ENCODE results near the gene CEP63.

Gene CEP63

GRCh38 chr3:134600685-134601463 lies 115.0 kb downstream of the CEP63 start:
- H3K4me1 ChIP-seq (ENCODE audit: control insufficient read depth in 2 of 2, insufficient read depth in 1 of 2, low read depth in 1 of 2, low read length in 2 of 2), result peaks cover 18 to 40% of the 10 kb centered on the region in 2 donors

GRCh38 chr3:134601539-134602439 lies 115.9 kb downstream of the CEP63 start:
- Histone ChIP-seq H3K9ac (ENCODE audit: low read depth, low read length, poor library complexity) (no peak overlapping the region), H3K9me3 (replicated peaks in 1 of 2; ENCODE audit: control insufficient read depth in 2 of 2, insufficient read depth in 1 of 2, low read depth in 1 of 2, low read length in 2 of 2) (no peaks in the 10 kb centered on the region), H3K23ac (ENCODE audit: low read depth, low read length, poor library complexity) (no peak overlapping the region), H4K8ac (ENCODE audit: low read depth, low read length) (no peak overlapping the region), H2AFZ (ENCODE audit: low read length) (peak overlapping the region; percentile 63), H2BK120ac (ENCODE audit: low read depth, low read length) (no peak overlapping the region), H3K27ac (replicated peaks; ENCODE audit: low read length) (peak overlapping the region; percentile 63), H3K4me2 (ENCODE audit: insufficient read depth, low read length, poor library complexity, severe bottlenecking) (peak overlapping the region; percentile 48), H2BK15ac (ENCODE audit: low read length) (no peak overlapping the region), H3K4me1 (ENCODE audit: control insufficient read depth in 2 of 2, insufficient read depth in 1 of 2, low read depth in 1 of 2, low read length in 2 of 2) (peaks cover 18 to 40% of the 10 kb centered on the region in 2 donors), H2AK5ac (ENCODE audit: low read depth, low read length) (peak overlapping the region; percentile 16), H3K79me1 (ENCODE audit: low read depth, low read length) (no peaks in the 10 kb centered on the region), H3K18ac (ENCODE audit: low read length) (peak overlapping the region; percentile 78), H3K36me3 (replicated peaks in 1 of 2; ENCODE audit: control insufficient read depth in 2 of 2, insufficient read depth in 2 of 2, low read length in 2 of 2) (no peaks in the 10 kb centered on the region), H3K4ac (ENCODE audit: low read length) (no peak overlapping the region), H3K27me3 (ENCODE audit: control insufficient read depth in 3 of 3, insufficient read depth in 3 of 3, low read depth in 1 of 3, low read length in 3 of 3) (no peaks in the 10 kb centered on the region), H3K14ac (ENCODE audit: low read length) (no peak overlapping the region), H4K91ac (ENCODE audit: low read depth, low read length, poor library complexity) (no peak overlapping the region), H2BK12ac (ENCODE audit: low read length) (no peak overlapping the region), H2BK5ac (ENCODE audit: low read length) (no peak overlapping the region), H3K4me3 (ENCODE audit: low read length in 2 of 2) (no peak overlapping the region)
- WGBS, 2 donors (ENCODE audit: extremely low coverage in 2 of 2, insufficient read length in 2 of 2, insufficient replicate concordance in 1 of 2), result no CpG with 5 or more reads among the region's 19 CpGs
- DNase-seq (ENCODE audit: low spot score), result peak; percentile 85

More at GRCh38 chr3:134600685-134601463, 115.0 kb downstream of the CEP63 start:
- H3K14ac ChIP-seq (ENCODE audit: low read length), result no peak overlapping the region
- H3K4ac ChIP-seq (ENCODE audit: low read length), result no peak overlapping the region
- no peaks in the 10 kb centered on the region for H3K27me3 ChIP-seq (ENCODE audit: control insufficient read depth in 3 of 3, insufficient read depth in 3 of 3, low read depth in 1 of 3, low read length in 3 of 3)
- H2BK120ac ChIP-seq (ENCODE audit: low read depth, low read length), result no peak overlapping the region
- H3K4me3 ChIP-seq (ENCODE audit: low read length in 2 of 2), result no peak overlapping the region
- H3K23ac ChIP-seq (ENCODE audit: low read depth, low read length, poor library complexity), result no peak overlapping the region
- no peak overlapping the region for H2BK5ac ChIP-seq (ENCODE audit: low read length)
- peak overlapping the region; percentile 48 for H3K4me2 ChIP-seq (ENCODE audit: insufficient read depth, low read length, poor library complexity, severe bottlenecking)
- H2AFZ ChIP-seq (ENCODE audit: low read length), result peak overlapping the region; percentile 80
- H3K18ac ChIP-seq (ENCODE audit: low read length), result no peak overlapping the region
- DNase-seq (ENCODE audit: low spot score), result peak; percentile 77
- no peak overlapping the region for H4K8ac ChIP-seq (ENCODE audit: low read depth, low read length)
- H3K79me1 ChIP-seq (ENCODE audit: low read depth, low read length), result no peaks in the 10 kb centered on the region
- no peak overlapping the region for H3K9ac ChIP-seq (ENCODE audit: low read depth, low read length, poor library complexity)
- H2AK5ac ChIP-seq (ENCODE audit: low read depth, low read length), result no peak overlapping the region
- H2BK15ac ChIP-seq (ENCODE audit: low read length), result no peak overlapping the region
- H3K27ac ChIP-seq (replicated peaks; ENCODE audit: low read length), result no peak overlapping the region
- no peaks in the 10 kb centered on the region for H3K36me3 ChIP-seq (replicated peaks in 1 of 2; ENCODE audit: control insufficient read depth in 2 of 2, insufficient read depth in 2 of 2, low read length in 2 of 2)
- no CpG with 5 or more reads among the region's 31 CpGs for WGBS, 2 donors (ENCODE audit: extremely low coverage in 2 of 2, insufficient read length in 2 of 2, insufficient replicate concordance in 1 of 2)
- no peak overlapping the region for H2BK12ac ChIP-seq (ENCODE audit: low read length)
- H4K91ac ChIP-seq (ENCODE audit: low read depth, low read length, poor library complexity), result no peak overlapping the region
- H3K9me3 ChIP-seq (replicated peaks in 1 of 2; ENCODE audit: control insufficient read depth in 2 of 2, insufficient read depth in 1 of 2, low read depth in 1 of 2, low read length in 2 of 2), result no peaks in the 10 kb centered on the region

GRCh38 chr3:134602440-134602814 lies 116.6 kb downstream of the CEP63 start:
- peak overlapping the region; percentile 29 for H2BK15ac ChIP-seq (ENCODE audit: low read length)
- peak overlapping the region; percentile 13 for H4K91ac ChIP-seq (ENCODE audit: low read depth, low read length, poor library complexity)
- no peaks in the 10 kb centered on the region for H3K9me3 ChIP-seq (replicated peaks in 1 of 2; ENCODE audit: control insufficient read depth in 2 of 2, insufficient read depth in 1 of 2, low read depth in 1 of 2, low read length in 2 of 2)
- no peak overlapping the region for H3K4me3 ChIP-seq (ENCODE audit: low read length in 2 of 2)
- peak overlapping the region; percentile 17 for H3K9ac ChIP-seq (ENCODE audit: low read depth, low read length, poor library complexity)
- peaks cover 18 to 40% of the 10 kb centered on the region in 2 donors for H3K4me1 ChIP-seq (ENCODE audit: control insufficient read depth in 2 of 2, insufficient read depth in 1 of 2, low read depth in 1 of 2, low read length in 2 of 2)
- H3K18ac ChIP-seq (ENCODE audit: low read length), result peak overlapping the region; percentile 78
- H2AFZ ChIP-seq (ENCODE audit: low read length), result peak overlapping the region; percentile 63
- H3K36me3 ChIP-seq (replicated peaks in 1 of 2; ENCODE audit: control insufficient read depth in 2 of 2, insufficient read depth in 2 of 2, low read length in 2 of 2), result no peaks in the 10 kb centered on the region
- H3K27ac ChIP-seq (replicated peaks; ENCODE audit: low read length), result peak overlapping the region; percentile 63
- H3K14ac ChIP-seq (ENCODE audit: low read length), result no peak overlapping the region
- peak overlapping the region; percentile 62 for H2AK5ac ChIP-seq (ENCODE audit: low read depth, low read length)
- DNase-seq (ENCODE audit: low spot score), result no peak
- no peaks in the 10 kb centered on the region for H3K27me3 ChIP-seq (ENCODE audit: control insufficient read depth in 3 of 3, insufficient read depth in 3 of 3, low read depth in 1 of 3, low read length in 3 of 3)
- H2BK12ac ChIP-seq (ENCODE audit: low read length), result no peak overlapping the region
- no peak overlapping the region for H4K8ac ChIP-seq (ENCODE audit: low read depth, low read length)
- no peak overlapping the region for H3K4ac ChIP-seq (ENCODE audit: low read length)
- no peaks in the 10 kb centered on the region for H3K79me1 ChIP-seq (ENCODE audit: low read depth, low read length)
- WGBS, 2 donors (ENCODE audit: extremely low coverage in 2 of 2, insufficient read length in 2 of 2, insufficient replicate concordance in 1 of 2), result no CpG with 5 or more reads among the region's 6 CpGs
- no peak overlapping the region for H3K4me2 ChIP-seq (ENCODE audit: insufficient read depth, low read length, poor library complexity, severe bottlenecking)
- H2BK5ac ChIP-seq (ENCODE audit: low read length), result no peak overlapping the region
- no peak overlapping the region for H2BK120ac ChIP-seq (ENCODE audit: low read depth, low read length)
- no peak overlapping the region for H3K23ac ChIP-seq (ENCODE audit: low read depth, low read length, poor library complexity)

- no peak overlapping the region for H4K8ac ChIP-seq (ENCODE audit: low read depth, low read length)
- H3K4ac ChIP-seq (ENCODE audit: low read length), result no peak overlapping the region
- H3K18ac ChIP-seq (ENCODE audit: low read length), result no peak overlapping the region
- no peak overlapping the region for H2BK5ac ChIP-seq (ENCODE audit: low read length)
- no peaks in the 10 kb centered on the region for H3K36me3 ChIP-seq (replicated peaks in 1 of 2; ENCODE audit: control insufficient read depth in 2 of 2, insufficient read depth in 2 of 2, low read length in 2 of 2)
- no peak overlapping the region for H3K27ac ChIP-seq (replicated peaks; ENCODE audit: low read length)
- no peaks in the 10 kb centered on the region for H3K27me3 ChIP-seq (ENCODE audit: control insufficient read depth in 3 of 3, insufficient read depth in 3 of 3, low read depth in 1 of 3, low read length in 3 of 3)
- no peak for DNase-seq (ENCODE audit: low spot score)
- no peaks in the 10 kb centered on the region for H3K9me3 ChIP-seq (replicated peaks in 1 of 2; ENCODE audit: control insufficient read depth in 2 of 2, insufficient read depth in 1 of 2, low read depth in 1 of 2, low read length in 2 of 2)
- no CpG with 5 or more reads among the region's 4 CpGs for WGBS, 2 donors (ENCODE audit: extremely low coverage in 2 of 2, insufficient read length in 2 of 2, insufficient replicate concordance in 1 of 2)
- no peak overlapping the region for H2AFZ ChIP-seq (ENCODE audit: low read length)
- H3K23ac ChIP-seq (ENCODE audit: low read depth, low read length, poor library complexity), result no peak overlapping the region
- no peak overlapping the region for H3K9ac ChIP-seq (ENCODE audit: low read depth, low read length, poor library complexity)
- no peak overlapping the region for H2BK120ac ChIP-seq (ENCODE audit: low read depth, low read length)
- H3K4me1 ChIP-seq (ENCODE audit: control insufficient read depth in 2 of 2, insufficient read depth in 1 of 2, low read depth in 1 of 2, low read length in 2 of 2), result peaks cover 18 to 40% of the 10 kb centered on the region in 2 donors
- H3K4me3 ChIP-seq (ENCODE audit: low read length in 2 of 2), result no peak overlapping the region
- no peaks in the 10 kb centered on the region for H3K79me1 ChIP-seq (ENCODE audit: low read depth, low read length)
- peak overlapping the region; percentile 16 for H2BK15ac ChIP-seq (ENCODE audit: low read length)
- no peak overlapping the region for H2AK5ac ChIP-seq (ENCODE audit: low read depth, low read length)
- H3K4me2 ChIP-seq (ENCODE audit: insufficient read depth, low read length, poor library complexity, severe bottlenecking), result no peak overlapping the region
- H2BK12ac ChIP-seq (ENCODE audit: low read length), result no peak overlapping the region
- no peak overlapping the region for H4K91ac ChIP-seq (ENCODE audit: low read depth, low read length, poor library complexity)
- no peak overlapping the region for H3K14ac ChIP-seq (ENCODE audit: low read length)
These were observed 117.6 kb downstream of the CEP63 start for GRCh38 chr3:134603480-134603879.

Data from neuronal stem cell (in vitro differentiated cells).